ENCODE data around the gene PKIB.

DNA sequence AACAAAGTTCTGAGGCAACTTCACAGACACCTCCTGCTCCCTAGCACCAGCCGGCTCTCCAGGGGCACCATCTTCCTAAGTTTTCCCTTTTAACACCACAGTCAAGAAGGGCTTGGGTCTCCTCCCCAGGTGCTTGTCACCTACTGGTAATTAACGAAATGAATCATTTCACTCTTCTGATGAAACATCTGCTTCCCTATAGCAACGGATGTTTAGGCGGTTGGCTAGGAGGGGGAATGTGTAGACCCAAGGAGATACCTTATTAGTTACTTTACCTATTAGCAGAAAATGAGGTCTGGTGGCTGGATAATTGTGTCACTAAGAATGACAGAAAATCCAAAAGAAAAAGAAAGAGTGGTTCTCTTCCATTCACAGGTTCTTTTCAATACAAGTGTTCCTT lies 123.1 kb downstream of the PKIB start:
- TF ChIP-seq YY1 (IDR thresholded peaks at IDR 0.05; ENCODE audit: insufficient read depth, insufficient read length): no peak
- no peak for TF ChIP-seq SUZ12 (IDR thresholded peaks at IDR 0.05; ENCODE audit: extremely low read depth, insufficient read depth, insufficient read length)

Measured in NT2/D1 (cell line).